Activated naive CD8-positive, alpha-beta T cell treated with anti-CD3 and anti-CD28 coated beads, Interleukin-2, amount 50 U/mL, for 16 hours (primary cell): ENCODE data around the gene LETM1.

Experiments
- DNase-seq: peaks from one replicate; pipeline ENCODE4 v3.0.0-alpha.2; 2020; ENCODE audit warnings: low read depth, low spot score

The LETM1 gene

DNA sequence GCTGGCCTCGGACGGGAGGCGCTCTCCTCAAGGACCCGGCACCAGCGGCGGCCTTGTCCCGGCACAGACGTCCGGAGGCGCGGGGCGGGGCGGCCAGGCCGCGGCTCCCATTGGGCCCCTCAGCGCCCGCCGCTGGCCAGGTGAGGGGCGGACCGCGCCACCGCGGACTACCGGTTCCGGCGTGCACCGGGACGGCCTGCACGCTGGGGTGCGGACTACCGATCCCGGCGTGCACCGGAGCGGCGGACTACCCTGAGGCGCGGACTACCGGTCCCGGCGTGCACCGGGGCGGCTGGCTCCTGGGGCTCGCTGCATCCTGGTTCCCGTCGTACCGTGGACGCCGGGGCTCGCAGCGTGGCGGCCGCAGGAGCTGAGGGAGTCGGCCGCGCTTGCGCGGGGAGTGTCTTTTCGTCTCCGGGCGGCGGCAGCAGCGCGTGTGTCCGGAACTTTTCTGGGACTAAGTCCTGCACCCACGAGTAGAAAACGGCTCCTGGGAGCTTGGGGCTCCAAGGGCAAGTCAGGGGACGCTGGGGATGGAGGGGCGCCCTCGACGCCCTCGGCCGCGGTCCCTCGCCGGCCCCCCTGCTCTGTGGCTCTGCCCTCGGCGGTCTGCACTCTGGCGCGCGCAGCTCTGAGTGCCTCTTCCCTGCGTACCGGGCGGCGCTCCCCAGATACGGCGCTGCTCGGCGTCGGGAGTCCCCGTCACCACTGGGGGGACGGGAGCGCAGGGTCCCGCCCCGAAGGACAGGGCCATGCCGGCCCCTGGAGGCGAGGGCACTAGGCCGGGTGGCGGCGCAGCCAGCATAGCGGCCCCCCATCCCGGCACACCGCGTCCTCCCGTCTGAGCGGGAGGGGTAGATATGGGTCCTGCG, at the start of gene LETM1:
LETM1 (minus strand) TSS at position 86 of the 872 bp plus-strand sequence. CDS start 206 bp downstream, outside the sequence.
- peak; percentile 85 for DNase-seq

DNA sequence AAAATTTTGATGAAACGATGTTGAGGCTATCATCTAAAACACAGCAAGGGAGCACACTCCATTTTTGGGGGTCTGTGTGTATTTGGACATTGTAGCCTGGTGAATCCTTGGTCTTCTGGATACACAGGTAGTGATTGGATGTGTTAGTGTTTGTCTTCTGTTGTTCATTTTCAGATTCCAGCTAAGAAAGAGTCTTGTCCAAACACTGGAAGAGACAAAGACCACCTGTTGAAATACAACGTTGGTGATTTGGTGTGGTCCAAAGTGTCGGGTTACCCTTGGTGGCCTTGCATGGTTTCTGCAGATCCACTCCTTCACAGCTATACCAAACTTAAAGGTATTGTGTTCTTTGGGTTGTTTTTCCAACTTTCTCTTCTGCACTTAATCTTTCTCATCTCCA, 48.1 kb upstream of the LETM1 start:
- DNase-seq: no peak

DNA sequence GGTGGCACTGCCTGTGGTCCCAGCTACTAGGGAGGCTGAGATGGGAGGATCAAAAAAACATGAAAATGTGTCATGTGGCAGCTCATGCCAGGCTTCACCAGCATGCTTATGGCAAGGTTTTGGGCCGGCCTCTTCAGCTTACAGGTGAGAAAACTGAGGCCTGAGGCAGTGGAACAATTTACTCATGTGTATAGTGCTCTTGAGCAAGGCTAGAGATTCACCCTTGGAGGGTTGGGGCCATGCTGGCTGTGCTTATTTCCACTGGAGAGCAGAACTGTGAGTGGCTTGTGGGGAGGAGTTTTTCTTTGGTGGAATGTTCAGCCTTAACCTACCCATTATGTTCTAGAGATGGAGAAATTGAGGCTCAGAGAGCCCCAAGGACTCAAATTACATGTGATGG, 47.1 kb upstream of the LETM1 start:
- DNase-seq: no peak

- DNase-seq: no peak
Observed at GRCh38 chr4:1902243-1902642, 46.3 kb upstream of the LETM1 start.

DNA sequence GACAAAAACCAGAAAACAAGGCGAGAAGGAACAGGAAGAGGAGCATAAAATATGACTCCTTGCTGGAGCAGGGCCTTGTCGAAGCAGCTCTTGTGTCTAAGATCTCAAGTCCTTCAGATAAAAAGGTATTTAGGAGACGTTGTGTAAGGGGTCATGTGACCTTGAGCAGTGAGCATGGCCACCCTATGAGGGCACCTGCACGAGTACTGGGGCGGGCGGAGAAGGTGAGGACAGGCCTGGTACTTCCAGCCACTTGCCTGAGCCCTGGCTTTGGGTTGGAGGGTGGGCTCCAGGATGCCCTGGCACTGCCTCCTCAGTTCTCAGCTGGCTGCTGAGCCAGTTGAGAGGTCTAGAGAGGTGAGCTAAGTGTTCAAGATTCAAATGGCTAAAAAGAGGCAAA, 45.2 kb upstream of the LETM1 start:
- no peak for DNase-seq

- DNase-seq: no peak
Observed at GRCh38 chr4:1900624-1901023, 44.7 kb upstream of the LETM1 start.

GRCh38 chr4:1900087-1900433, 44.1 kb upstream of the LETM1 start:
- DNase-seq: no peak

GRCh38 chr4:1899149-1900086, 43.5 kb upstream of the LETM1 start:
- peak; percentile 44 for DNase-seq

GRCh38 chr4:1898681-1899080, 42.7 kb upstream of the LETM1 start:
- no peak for DNase-seq

GRCh38 chr4:1898007-1898406, 42.1 kb upstream of the LETM1 start:
- no peak for DNase-seq

GRCh38 chr4:1896658-1896991, 40.7 kb upstream of the LETM1 start:
- DNase-seq: no peak

DNA sequence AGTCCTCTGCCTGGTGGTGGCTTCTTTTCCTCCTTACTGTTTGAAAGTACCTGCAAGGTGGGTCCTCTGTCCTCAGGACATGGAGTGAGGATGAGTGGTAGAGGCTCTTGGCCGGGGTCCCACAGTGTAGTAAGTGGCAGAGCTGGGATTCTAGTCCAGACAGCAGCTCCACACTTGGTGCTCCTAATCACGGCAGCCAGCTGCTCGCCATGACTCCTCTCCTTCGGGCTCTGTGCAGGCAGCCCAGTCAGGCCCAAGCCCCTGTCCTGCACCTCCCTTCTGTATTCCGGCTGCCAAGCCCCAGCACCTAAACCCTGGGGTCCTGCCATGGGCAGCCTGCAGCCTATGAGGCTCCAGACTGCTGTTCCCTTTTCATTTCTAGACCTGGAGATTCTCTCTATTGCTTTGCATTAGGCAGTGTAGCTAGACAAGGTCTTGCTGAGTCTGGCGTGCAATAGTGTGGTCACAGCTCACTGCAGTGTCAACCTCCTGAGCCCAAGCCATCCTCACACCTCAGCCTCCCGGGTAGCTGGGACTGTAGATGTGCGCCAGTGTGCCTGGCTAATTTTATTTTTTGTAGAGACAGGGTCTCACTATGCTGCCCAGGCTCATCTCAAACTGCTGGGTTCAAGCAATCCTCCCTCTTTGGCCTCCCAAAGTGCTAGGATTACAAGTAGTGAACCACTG, 40.2 kb upstream of the LETM1 start:
- no peak for DNase-seq

DNA sequence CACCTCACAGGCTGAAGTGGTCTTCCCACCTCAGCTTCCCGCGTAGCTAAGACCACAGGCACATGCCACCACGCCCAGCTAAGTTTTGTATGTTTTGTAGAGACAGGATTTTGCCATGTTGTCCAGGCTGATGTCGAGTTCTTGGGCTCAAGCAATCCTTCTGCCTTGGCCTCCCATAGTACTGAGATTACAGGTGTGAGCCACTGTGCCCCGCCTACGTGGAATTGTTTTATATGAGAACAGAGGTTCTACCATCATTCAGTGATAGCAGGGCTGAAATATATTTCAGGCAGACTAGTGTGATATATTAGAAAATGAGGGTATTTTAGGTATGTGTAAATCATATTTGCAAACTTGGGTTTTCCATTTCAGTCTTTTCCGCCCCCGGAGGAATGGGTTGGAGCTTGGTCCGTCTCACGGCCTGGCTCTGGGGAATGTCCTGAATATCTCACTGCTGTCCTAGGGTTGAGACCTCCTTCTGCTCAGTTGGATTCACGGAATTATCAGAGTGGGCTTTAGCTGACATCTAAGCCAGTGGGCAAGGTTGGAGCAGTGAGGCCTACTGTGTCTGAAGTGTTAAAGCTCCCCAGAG, 35.1 kb upstream of the LETM1 start:
- no peak for DNase-seq

DNA sequence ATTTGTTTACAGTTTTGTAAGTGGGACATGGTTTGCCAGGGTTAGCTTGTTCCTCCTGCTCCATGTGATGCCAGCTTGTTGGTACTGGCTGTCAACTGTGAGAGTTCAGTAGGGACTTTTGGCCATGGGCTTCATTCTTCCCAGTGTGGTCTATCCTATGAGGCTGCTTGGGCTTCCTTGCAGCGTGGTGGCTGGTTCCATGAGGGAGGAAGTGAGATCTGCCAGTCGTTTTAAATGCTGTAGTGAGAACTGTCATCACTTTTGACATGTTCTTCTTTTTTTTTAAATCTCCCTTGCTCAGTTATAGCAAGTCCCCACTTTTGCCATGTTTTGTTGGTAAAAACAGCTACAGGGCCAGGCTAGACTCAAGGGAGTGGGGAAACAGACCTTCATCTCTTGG, 31.1 kb upstream of the LETM1 start:
- DNase-seq: no peak

- DNase-seq: no peak
Observed at GRCh38 chr4:1885414-1885813, 29.5 kb upstream of the LETM1 start.

DNA sequence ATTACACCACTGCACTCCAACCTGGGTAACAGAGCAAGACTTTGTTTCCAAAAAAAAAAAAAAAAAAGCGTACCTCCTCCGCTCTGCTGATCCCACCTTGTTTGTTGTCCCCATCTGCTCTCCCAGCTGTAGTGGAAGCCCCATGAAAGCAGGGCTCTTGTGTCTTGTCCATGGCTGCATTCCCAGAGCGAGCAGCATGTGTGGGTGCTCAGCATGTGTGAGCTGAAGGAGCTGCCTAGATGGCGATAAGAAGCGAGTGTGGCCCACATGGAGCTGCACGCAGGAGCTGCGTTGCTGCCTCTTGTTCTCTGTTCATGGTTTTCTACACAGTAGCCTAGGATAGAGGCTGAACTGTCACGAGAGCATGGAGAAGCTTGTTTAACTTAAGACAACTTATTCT, 27.6 kb upstream of the LETM1 start:
- no peak for DNase-seq

DNA sequence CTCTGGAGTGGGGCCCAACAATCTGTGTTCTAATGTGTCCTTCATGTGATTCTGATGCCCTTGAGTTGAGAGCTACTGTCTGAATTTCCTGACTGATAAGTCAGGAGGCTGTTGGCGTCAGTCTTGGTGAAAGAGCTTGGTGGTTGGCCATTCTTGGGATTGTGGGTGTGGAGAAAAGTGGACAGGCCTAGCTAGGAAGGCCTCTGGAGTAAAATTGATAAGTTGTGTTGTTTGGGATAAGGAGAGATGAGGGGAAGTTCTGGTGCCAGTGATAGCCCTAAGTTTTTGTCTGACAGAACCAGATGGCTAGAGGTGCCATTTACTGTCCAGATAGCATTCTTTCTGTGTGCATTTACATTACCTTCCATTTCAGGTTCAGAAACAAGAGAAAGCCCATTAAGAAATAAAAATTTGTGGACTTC, 26.9 kb upstream of the LETM1 start:
- DNase-seq: no peak

GRCh38 chr4:1880332-1880731, 24.4 kb upstream of the LETM1 start:
- DNase-seq: no peak

DNA sequence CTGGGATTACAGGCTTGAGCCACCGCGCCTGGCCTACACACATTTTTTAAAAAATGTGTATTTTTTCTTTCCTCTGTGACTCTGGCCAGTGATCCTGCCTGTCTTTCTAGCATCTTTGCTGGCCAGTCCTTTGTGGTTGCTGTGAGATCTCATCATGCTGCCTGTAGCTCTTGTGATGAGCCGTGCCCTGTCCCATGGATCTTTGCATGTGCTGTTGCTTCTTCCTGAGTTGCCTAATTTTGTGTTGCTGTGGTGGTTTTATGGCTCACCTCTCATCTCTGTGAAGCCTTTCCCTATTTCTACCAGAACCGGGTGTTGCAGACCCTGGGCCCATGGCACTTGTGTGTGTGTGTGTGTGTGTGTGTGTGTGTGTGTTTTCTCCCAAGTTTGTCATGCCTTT, 23.5 kb upstream of the LETM1 start:
- DNase-seq: no peak

DNA sequence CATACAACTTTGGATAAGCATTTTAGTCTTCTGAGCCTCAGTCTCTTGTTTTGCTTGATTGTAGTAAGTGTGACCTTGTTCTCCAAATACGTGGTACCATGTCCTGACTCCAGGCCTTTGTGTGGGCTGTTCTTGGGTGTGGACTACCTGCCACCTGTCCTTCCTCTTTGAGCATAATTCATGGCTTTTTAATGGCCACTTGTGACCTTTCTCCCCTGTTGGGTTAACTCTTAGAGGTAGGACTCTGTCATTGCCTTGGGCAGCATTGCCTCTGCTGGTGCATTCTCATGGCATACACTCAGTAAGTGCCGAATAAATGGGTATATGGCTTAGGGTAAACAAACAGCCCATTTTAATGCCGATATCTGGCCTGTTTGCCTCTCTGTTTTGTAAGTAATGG, 18.2 kb upstream of the LETM1 start:
- no peak for DNase-seq

GRCh38 chr4:1873776-1874175, 17.8 kb upstream of the LETM1 start:
- DNase-seq: no peak

GRCh38 chr4:1873291-1873690, 17.3 kb upstream of the LETM1 start:
- no peak for DNase-seq
